ENCODE measurements around the gene CAPN14.

CAPN14 gene

DNA sequence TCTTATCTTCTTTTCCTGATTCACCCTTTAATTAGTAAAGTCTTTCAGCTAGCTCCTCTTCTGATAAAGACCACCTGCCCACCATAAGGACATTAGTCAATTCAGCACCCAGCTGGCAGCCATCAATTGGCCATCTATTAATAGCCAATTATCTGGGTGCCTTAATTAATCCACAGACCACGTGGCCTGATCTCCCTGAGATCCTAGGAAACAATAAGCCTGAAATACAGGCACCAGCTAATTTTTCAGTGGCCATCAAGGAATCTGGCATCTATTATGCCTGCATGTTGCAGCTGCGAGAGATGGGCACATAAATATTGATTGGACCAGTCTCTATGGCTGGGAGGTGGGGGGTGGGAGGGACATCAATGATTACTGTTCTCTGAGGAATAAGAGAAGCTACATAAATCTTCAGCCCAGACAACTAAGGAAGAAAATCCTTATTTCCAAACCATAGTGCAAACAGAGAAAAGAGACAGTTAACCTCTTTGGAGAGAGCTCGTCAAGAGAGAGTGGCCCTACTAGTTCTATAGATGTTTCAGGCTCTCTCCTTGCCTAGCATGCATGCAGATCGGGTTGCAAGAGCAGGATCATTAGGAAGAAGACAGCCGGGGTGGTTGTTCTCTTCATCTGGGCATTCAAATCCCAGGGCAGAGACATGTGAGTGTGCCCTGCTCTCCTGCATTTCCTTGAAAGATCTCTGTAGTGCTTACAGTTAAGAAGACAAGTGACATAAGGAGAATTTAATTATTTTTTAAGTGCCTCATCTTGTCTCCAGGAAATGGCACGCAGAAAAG lies 87.7 kb downstream of the CAPN14 start:
- no peak for TF ChIP-seq CTCF (IDR thresholded peaks at IDR 0.05; ENCODE audit: insufficient read depth, low read depth, low read length, missing control alignments)
- H3K4me3 ChIP-seq (ENCODE audit: low read depth, low read length) = no peak overlapping the region
- DNase-seq (ENCODE audit: low read depth) = no peak

- no peak for TF ChIP-seq CTCF (IDR thresholded peaks at IDR 0.05; ENCODE audit: insufficient read depth, low read depth, low read length, missing control alignments)
- no peak overlapping the region for H3K4me3 ChIP-seq (ENCODE audit: low read depth, low read length)
- DNase-seq (ENCODE audit: low read depth) = no peak
Measured at GRCh38 chr2:31127931-31128330, 89.4 kb downstream of the CAPN14 start.

- DNase-seq (ENCODE audit: low read depth) = no peak
- no peak overlapping the region for H3K4me3 ChIP-seq (ENCODE audit: low read depth, low read length)
- no peak for TF ChIP-seq CTCF (IDR thresholded peaks at IDR 0.05; ENCODE audit: insufficient read depth, low read depth, low read length, missing control alignments)
Measured at GRCh38 chr2:31125918-31126695, 91.2 kb downstream of the CAPN14 start.

DNA sequence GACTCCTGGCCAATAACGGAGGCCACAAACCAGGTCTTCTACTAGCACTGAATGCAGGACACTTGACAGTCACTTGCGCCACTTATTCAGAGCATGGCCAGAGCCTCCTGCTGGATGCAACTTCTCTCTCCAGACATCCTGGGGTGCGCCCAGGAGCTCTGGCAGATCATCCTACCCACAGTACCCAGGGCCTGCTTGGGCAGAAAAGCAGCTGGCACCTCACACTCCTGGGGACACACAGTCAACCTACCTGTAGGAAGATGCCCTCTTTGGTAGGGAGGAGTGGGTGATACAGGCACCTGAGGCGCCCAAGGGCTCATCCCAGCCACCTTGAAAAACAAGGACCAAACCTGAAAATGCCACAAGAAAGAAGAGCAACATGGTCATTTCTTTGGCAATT lies 92.4 kb downstream of the CAPN14 start:
- H3K4me3 ChIP-seq (ENCODE audit: low read depth, low read length) = no peak overlapping the region
- no peak for DNase-seq (ENCODE audit: low read depth)
- no peak for TF ChIP-seq CTCF (IDR thresholded peaks at IDR 0.05; ENCODE audit: insufficient read depth, low read depth, low read length, missing control alignments)

Data from GM12865 (cell line).